MG63 (cell line): ENCODE data around the gene RNF157. TPM values are rescaled to one million over a fixed set of nuclear protein-coding genes. Genes with fewer than 3 reads are reported as not detected.

ENCODE experiments used
- DNase-seq: peaks from one replicate; pipeline ENCODE4 v3.0.0-alpha.2; 2020
- H3K27me3 ChIP-seq: fragments of 250-450 bp; sonication (Bioruptor Pico); 2 replicates; pipeline ENCODE4 v1.5.1; 2020; ENCODE audit warnings: mild to moderate bottlenecking, moderate library complexity
- H3K36me3 ChIP-seq: fragments of 250-450 bp; sonication (Bioruptor Pico); 2 replicates; pipeline ENCODE4 v1.5.1; 2020; ENCODE audit warnings: mild to moderate bottlenecking, moderate library complexity
- H3K4me3 ChIP-seq: fragments of 250-450 bp; sonication (Bioruptor Pico); 2 replicates; pipeline ENCODE4 v1.5.1; 2020; ENCODE audit warnings: mild to moderate bottlenecking, moderate library complexity
- H3K9me3 ChIP-seq: fragments of 250-450 bp; sonication (Bioruptor Pico); 2 replicates; pipeline ENCODE4 v1.5.1; 2020; ENCODE audit warnings: mild to moderate bottlenecking, moderate library complexity
- total RNA-seq: library from RNA; depleted of rRNA; stranded (reverse); fragments of >200 nt; shearing (Covaris generic); gene quantifications from 2 replicates; pipeline ENCODE4 v1.2.3, GENCODE V29; 2014; ENCODE audit warnings: low replicate concordance

The RNF157 gene
- total RNA-seq, 1 experiment from 2014 or later = 0.40 TPM

- no peak for DNase-seq
- Histone ChIP-seq H3K27me3 (no peaks in the 10 kb centered on the region; the same call in 1 of the 2 replicates), H3K36me3 (no peaks in the 10 kb centered on the region), H3K9me3 (no peaks in the 10 kb centered on the region), H3K4me3 (no peak overlapping the region)
These were observed 118.3 kb downstream of the RNF157 start for GRCh38 chr17:76121932-76122430.

- no peak overlapping the region for H3K4me3 ChIP-seq
- no peaks in the 10 kb centered on the region for H3K36me3 ChIP-seq
- no peaks in the 10 kb centered on the region; the same call in 1 of the 2 replicates for H3K27me3 ChIP-seq
- DNase-seq = no peak
- H3K9me3 ChIP-seq = no peaks in the 10 kb centered on the region
These were observed 119.7 kb downstream of the RNF157 start for GRCh38 chr17:76120658-76121008.

- no peak for DNase-seq
- Histone ChIP-seq H3K36me3 (no peaks in the 10 kb centered on the region), H3K27me3 (no peaks in the 10 kb centered on the region), H3K4me3 (no peak overlapping the region), H3K9me3 (no peaks in the 10 kb centered on the region)
These were observed 120.6 kb downstream of the RNF157 start for GRCh38 chr17:76119409-76120371.

- H3K4me3 ChIP-seq = no peak overlapping the region
- no peaks in the 10 kb centered on the region for H3K36me3 ChIP-seq
- no peaks in the 10 kb centered on the region for H3K9me3 ChIP-seq
- no peak for DNase-seq
- no peaks in the 10 kb centered on the region; the same call in 1 of the 2 replicates for H3K27me3 ChIP-seq
These were observed 125.0 kb downstream of the RNF157 start for GRCh38 chr17:76115138-76115754.

- Histone ChIP-seq H3K4me3 (no peak overlapping the region), H3K9me3 (no peaks in the 10 kb centered on the region), H3K36me3 (no peaks in the 10 kb centered on the region), H3K27me3 (no peaks in the 10 kb centered on the region; the same call in 1 of the 2 replicates)
- DNase-seq = no peak
These were observed 128.3 kb downstream of the RNF157 start for GRCh38 chr17:76111956-76112355.

GRCh38 chr17:76107509-76107908 lies 132.8 kb downstream of the RNF157 start:
- no peaks in the 10 kb centered on the region for H3K9me3 ChIP-seq
- no peak overlapping the region for H3K4me3 ChIP-seq
- H3K27me3 ChIP-seq = no peaks in the 10 kb centered on the region
- H3K36me3 ChIP-seq = no peaks in the 10 kb centered on the region; the same call in 1 of the 2 replicates
- no peak for DNase-seq

GRCh38 chr17:76106703-76107102 lies 133.6 kb downstream of the RNF157 start:
- DNase-seq = no peak

GRCh38 chr17:76104896-76105231 lies 135.4 kb downstream of the RNF157 start:
- Histone ChIP-seq H3K4me3 (no peak overlapping the region; the same call in 1 of the 2 replicates), H3K9me3 (no peaks in the 10 kb centered on the region), H3K27me3 (no peaks in the 10 kb centered on the region), H3K36me3 (peaks cover 23% of the 10 kb centered on the region)
- no peak for DNase-seq

More at GRCh38 chr17:76106703-76107102, 133.6 kb downstream of the RNF157 start:
- Histone ChIP-seq H3K36me3 (peaks cover 6% of the 10 kb centered on the region), H3K27me3 (no peaks in the 10 kb centered on the region), H3K4me3 (no peak overlapping the region), H3K9me3 (no peaks in the 10 kb centered on the region)

- H3K36me3 ChIP-seq = peaks cover 28% of the 10 kb centered on the region
These were observed 136.0 kb downstream of the RNF157 start for GRCh38 chr17:76104140-76104895.

GRCh38 chr17:76103274-76104139 lies 136.8 kb downstream of the RNF157 start, which contains the start of gene EXOC7:
Gene EXOC7 (minus strand): TSS chr17:76103787. CDS start chr17:76103692, 95 bp downstream.
- no peaks in the 10 kb centered on the region for H3K27me3 ChIP-seq
- peak; percentile 87 for DNase-seq

More at GRCh38 chr17:76104140-76104895, 136.0 kb downstream of the RNF157 start:
- Histone ChIP-seq H3K9me3 (no peaks in the 10 kb centered on the region), H3K27me3 (no peaks in the 10 kb centered on the region), H3K4me3 (peak overlapping the region; percentile 92)
- DNase-seq = no peak

GRCh38 chr17:76102944-76103273 lies 137.4 kb downstream of the RNF157 start:
- H3K27me3 ChIP-seq = no peaks in the 10 kb centered on the region
- no peaks in the 10 kb centered on the region for H3K9me3 ChIP-seq
- H3K36me3 ChIP-seq = peaks cover 38% of the 10 kb centered on the region
- H3K4me3 ChIP-seq = peak overlapping the region; percentile 92
- DNase-seq = no peak

More at GRCh38 chr17:76103274-76104139, 136.8 kb downstream of the RNF157 start, which contains the start of gene EXOC7:
- Histone ChIP-seq H3K9me3 (no peaks in the 10 kb centered on the region), H3K4me3 (peak within 1 kb of the TSS; percentile 92), H3K36me3 (peaks cover 34% of the 10 kb centered on the region)

- DNase-seq = no peak
- Histone ChIP-seq H3K27me3 (no peaks in the 10 kb centered on the region), H3K36me3 (peaks cover 72% of the 10 kb centered on the region), H3K9me3 (no peaks in the 10 kb centered on the region), H3K4me3 (no peak overlapping the region)
These were observed 142.5 kb downstream of the RNF157 start for GRCh38 chr17:76097716-76098295.

- Histone ChIP-seq H3K36me3 (peaks cover 67% of the 10 kb centered on the region), H3K27me3 (no peaks in the 10 kb centered on the region)
- DNase-seq = no peak
These were observed 144.3 kb downstream of the RNF157 start for GRCh38 chr17:76095943-76096342.

GRCh38 chr17:76094046-76094445 lies 146.2 kb downstream of the RNF157 start:
- Histone ChIP-seq H3K4me3 (no peak overlapping the region), H3K27me3 (no peaks in the 10 kb centered on the region), H3K36me3 (peaks cover 69% of the 10 kb centered on the region), H3K9me3 (no peaks in the 10 kb centered on the region)
- no peak for DNase-seq

More at GRCh38 chr17:76095943-76096342, 144.3 kb downstream of the RNF157 start:
- Histone ChIP-seq H3K4me3 (no peak overlapping the region), H3K9me3 (no peaks in the 10 kb centered on the region)

GRCh38 chr17:76092526-76093413 lies 147.5 kb downstream of the RNF157 start:
- no peaks in the 10 kb centered on the region for H3K9me3 ChIP-seq
- H3K27me3 ChIP-seq = no peaks in the 10 kb centered on the region
- H3K4me3 ChIP-seq = no peak overlapping the region
- no peak for DNase-seq
- peaks cover 74% of the 10 kb centered on the region for H3K36me3 ChIP-seq
